OCI-LY1 (cell line): Measurements from ENCODE around the gene MIEN1.

ENCODE experiments used
- CTCF ChIP-seq: fragments of 200-600 bp; sonication (generic), shearing (Covaris generic); IDR thresholded peaks from 2 replicates; pipeline ENCODE4 v1.5.1; 2017; ENCODE audit warnings: mild to moderate bottlenecking, antibody characterized with exemption, low read length, moderate library complexity, mixed read lengths
- EZH2 ChIP-seq: fragments of 200-600 bp; sonication (generic), shearing (Covaris generic); IDR thresholded peaks from 2 replicates; pipeline ENCODE4 v1.8.0; 2017; ENCODE audit warnings: borderline replicate concordance, mixed run types, mild to moderate bottlenecking, antibody characterized with exemption, low read length, moderate library complexity, mixed read lengths

DNA sequence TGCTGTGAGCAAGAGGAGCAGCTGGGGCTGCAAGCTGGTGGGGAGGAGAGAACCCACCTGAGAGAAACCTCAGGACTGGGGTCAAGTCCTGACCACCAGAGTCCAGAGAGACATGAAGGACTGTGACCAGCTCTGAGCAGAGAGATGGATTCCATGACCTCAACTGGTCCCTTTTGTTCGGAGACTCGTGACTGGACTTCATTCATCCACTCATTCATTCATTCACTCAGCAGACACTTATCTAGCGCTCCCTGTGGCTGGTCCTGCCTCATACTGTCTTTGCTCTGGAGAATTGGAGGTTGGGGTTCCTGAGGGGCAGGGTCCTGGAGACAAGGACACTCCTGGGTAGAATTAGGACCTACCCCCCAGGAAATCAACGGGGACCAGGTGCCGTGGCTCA is 26.4 kb downstream of the MIEN1 start:
- no peak for TF ChIP-seq CTCF
- no peak for TF ChIP-seq EZH2
